Prostate gland (tissue), 2 donors: ENCODE data around the gene CCDC146. TPM values are rescaled to one million over a fixed set of nuclear protein-coding genes. Genes with fewer than 3 reads are reported as not detected.

Source experiments
- DNase-seq: peaks from one replicate; pipeline ENCODE4 v3.0.0-alpha.2; 2019; ENCODE audit warnings: low spot score
- H3K27ac ChIP-seq, 2 donors: fragments of 200-600 bp; sonication (generic); 2 replicates each; pipeline ENCODE4 v1.5.1; 2017 to 2019
- H3K27me3 ChIP-seq: fragments of 200-600 bp; sonication (generic); replicated peaks from 2 replicates; pipeline ENCODE4 v1.5.1; 2019; ENCODE audit not compliant: insufficient read depth
- H3K36me3 ChIP-seq, 2 donors: fragments of 200-600 bp; sonication (generic); 1 replicate in 1 of 2; 2 replicates in 1 of 2; pipeline versions ENCODE4 v1.5.1 to v1.8.1; 2017 to 2019
- H3K4me1 ChIP-seq: fragments of 200-600 bp; sonication (generic); replicated peaks from 2 replicates; pipeline ENCODE4 v1.5.1; 2019
- H3K4me3 ChIP-seq, 2 donors: fragments of 200-600 bp; sonication (generic); 2 replicates each; pipeline ENCODE4 v1.5.1; 2017 to 2019
- H3K9me3 ChIP-seq: fragments of 200-600 bp; sonication (generic); 2 replicates; pipeline ENCODE4 v1.5.1; 2017
- CTCF ChIP-seq, 4 experiments: fragments of 200-600 bp in 2 of 4; fragments of 450-650 bp in 2 of 4; sonication (generic) in 2 of 4; IDR thresholded peaks; 1 replicate in 3 of 4; 2 replicates in 1 of 4; pipeline ENCODE4 v1.5.1; 2016 to 2019; ENCODE audit warnings: antibody characterized with exemption in 4 of 4, mild to moderate bottlenecking in 2 of 4, moderate library complexity in 2 of 4
- POLR2A ChIP-seq: fragments of 450-650 bp; IDR thresholded peaks from one replicate; pipeline ENCODE4 v1.6.1; 2016; ENCODE audit warnings: antibody characterized with exemption, mild to moderate bottlenecking
- POLR2AphosphoS5 ChIP-seq: sonication (generic); formaldehyde crosslinking; IDR thresholded peaks from one replicate; pipeline ENCODE4 v1.6.1; 2017; ENCODE audit warnings: antibody characterized with exemption
- WGBS: methylation state at CpG from one replicate; pipeline ENCODE4 v1.1.5; 2018; 5-methylcytosine and 5-hydroxymethylcytosine counted together
- intact Hi-C: fragments of 100-400 bp; cut with DNase I; formaldehyde crosslinking; loops from one replicate; pipeline ENCODE4 v1.14.2; 2022
- total RNA-seq, 2 donors: library from RNA; depleted of rRNA; stranded (reverse); fragments of >200 nt; gene quantifications; one replicate each; pipeline ENCODE4 v1.1.0, GENCODE V29; 2016

CCDC146 gene
- total RNA-seq, 2 donors from 2014 or later, result 16.5 to 21.4 TPM

- H3K4me1 ChIP-seq, result no peaks in the 10 kb centered on the region
- intact Hi-C loops, result loop anchor here (10.0 kb wide), 1 partner anchor 202 kb away; the partner anchor contains the start of gene CCDC146
- H3K36me3 ChIP-seq, result no peaks in the 10 kb centered on the region
- TF ChIP-seq POLR2AphosphoS5 (no peak), CTCF (IDR thresholded peaks at IDR 0.05) (no peak), POLR2A (no peak)
- H3K4me3 ChIP-seq, result no peak overlapping the region
- peak; percentile 29 for DNase-seq
- H3K9me3 ChIP-seq, result no peaks in the 10 kb centered on the region
- whole genome bisulfite sequencing, result 28% methylated on average over 12 of the region's 12 CpGs
- no peaks in the 10 kb centered on the region for H3K27me3 ChIP-seq
- H3K27ac ChIP-seq, result peak overlapping the region in 1 of 2 donors; percentile 9
These were observed 204.9 kb downstream of the CCDC146 start for GRCh38 chr7:77327067-77327931.

GRCh38 chr7:77327932-77328628, 205.7 kb downstream of the CCDC146 start:
- 37% methylated on average over 6 of the region's 6 CpGs for WGBS
- Histone ChIP-seq H3K4me3 (no peak overlapping the region), H3K36me3 (no peaks in the 10 kb centered on the region), H3K27ac (peak overlapping the region in 1 of 2 donors; percentile 9), H3K9me3 (no peaks in the 10 kb centered on the region), H3K27me3 (no peaks in the 10 kb centered on the region), H3K4me1 (no peaks in the 10 kb centered on the region)
- no peak for DNase-seq
- no peak for TF ChIP-seq POLR2A
- no peak for TF ChIP-seq CTCF (IDR thresholded peaks at IDR 0.05)
- no peak for TF ChIP-seq POLR2AphosphoS5
- intact Hi-C loops, result loop anchor here (10.0 kb wide), 1 partner anchor 203 kb away; the partner anchor contains the start of gene CCDC146

- no peak for DNase-seq
- intact Hi-C loops, result loop anchor here (10.0 kb wide), 1 partner anchor 204 kb away; the partner anchor contains the start of gene CCDC146
- no peak for TF ChIP-seq CTCF (IDR thresholded peaks at IDR 0.05)
- TF ChIP-seq POLR2A, result no peak
- TF ChIP-seq POLR2AphosphoS5, result no peak
- no peak overlapping the region for H3K4me3 ChIP-seq
- H3K4me1 ChIP-seq, result no peaks in the 10 kb centered on the region
- H3K36me3 ChIP-seq, result no peaks in the 10 kb centered on the region
- H3K9me3 ChIP-seq, result no peaks in the 10 kb centered on the region
- 12% methylated on average over 1 of the region's 1 CpG for WGBS
- no peak overlapping the region for H3K27ac ChIP-seq
- no peaks in the 10 kb centered on the region for H3K27me3 ChIP-seq
These were observed 206.3 kb downstream of the CCDC146 start for GRCh38 chr7:77328669-77329068.

GRCh38 chr7:77329466-77330168, 207.2 kb downstream of the CCDC146 start:
- Histone ChIP-seq H3K4me3 (no peak overlapping the region), H3K36me3 (no peaks in the 10 kb centered on the region), H3K27ac (no peak overlapping the region), H3K4me1 (no peaks in the 10 kb centered on the region), H3K9me3 (no peaks in the 10 kb centered on the region), H3K27me3 (no peaks in the 10 kb centered on the region)
- TF ChIP-seq CTCF (IDR thresholded peaks at IDR 0.05), result no peak
- no peak for TF ChIP-seq POLR2A
- TF ChIP-seq POLR2AphosphoS5, result no peak
- WGBS, result 93% methylated on average over 4 of the region's 4 CpGs
- no peak for DNase-seq
- intact Hi-C loops, result loop anchor here (10.0 kb wide), 1 partner anchor 205 kb away; the partner anchor contains the start of gene CCDC146
